OCI-LY7 (cell line): Measurements from ENCODE around the gene SSBP2. TPM values are rescaled to one million over a fixed set of nuclear protein-coding genes. Genes with fewer than 3 reads are reported as not detected.
"Not testable (repeated sequence)": the region's sequence is repeated elsewhere in the genome, so short reads cannot be mapped to it uniquely, and the experiment has no call there.

Experiments
- BruUV-seq: library from RNA; stranded (reverse); fragments of 400-500 nt; replicated peaks from 2 replicates; lab custom pipeline; 2021; lab: Mats Ljungman, UMichigan
- CTCF ChIA-PET: fragments of 300-600 bp; sonication (Branson Sonifier 250); formaldehyde crosslinking; loops from one replicate; lab custom pipeline; 2022; ENCODE audit warnings: antibody characterized with exemption; ENCODE audit not compliant: unreplicated experiment; lab: Charles Lee
- POLR2A ChIA-PET: fragments of 300-600 bp; sonication (Branson Sonifier 250); formaldehyde crosslinking; loops from one replicate; lab custom pipeline; 2022; ENCODE audit warnings: antibody characterized with exemption; lab: Charles Lee
- DNase-seq: peaks from one replicate; pipeline ENCODE4 v3.0.0-alpha.2; 2015; ENCODE audit warnings: low spot score
- H2AFZ ChIP-seq: fragments of 200-600 bp; sonication (generic), shearing (Covaris generic); 2 replicates; pipeline ENCODE4 v1.6.1; 2014; ENCODE audit warnings: mild to moderate bottlenecking, antibody characterized with exemption, low read length, moderate library complexity
- H3K27ac ChIP-seq: fragments of 200-600 bp; sonication (generic); 2 replicates; pipeline ENCODE4 v1.5.1; 2014; ENCODE audit warnings: mixed run types, low read depth, mild to moderate bottlenecking, moderate library complexity, low read length, inconsistent platforms; ENCODE audit not compliant: poor library complexity, severe bottlenecking
- H3K36me3 ChIP-seq: fragments of 200-600 bp; sonication (generic); 2 replicates; pipeline ENCODE4 v1.6.1; 2014; ENCODE audit warnings: mild to moderate bottlenecking, antibody characterized with exemption, low read length, moderate library complexity, mixed read lengths; ENCODE audit not compliant: insufficient read depth
- H3K4me1 ChIP-seq: fragments of 200-600 bp; sonication (generic); 2 replicates; pipeline ENCODE4 v1.5.1; 2014; ENCODE audit warnings: mild to moderate bottlenecking, low read length; ENCODE audit not compliant: insufficient read depth, poor library complexity, severe bottlenecking
- H3K4me2 ChIP-seq: fragments of 200-600 bp; sonication (generic); 2 replicates; pipeline ENCODE4 v1.6.1; 2014; ENCODE audit warnings: mild to moderate bottlenecking, low read length
- H3K4me3 ChIP-seq: fragments of 200-600 bp; sonication (generic); 2 replicates; pipeline ENCODE4 v1.5.1; 2014; ENCODE audit warnings: mild to moderate bottlenecking, low read depth, low read length; ENCODE audit not compliant: poor library complexity, severe bottlenecking
- H3K79me2 ChIP-seq: fragments of 200-600 bp; sonication (generic); 2 replicates; pipeline ENCODE4 v1.6.1; 2016; ENCODE audit warnings: low read depth, mild to moderate bottlenecking, low read length, moderate library complexity, mixed read lengths; ENCODE audit not compliant: insufficient read depth
- H3K9me2 ChIP-seq: fragments of 200-600 bp; sonication (generic); 2 replicates; pipeline ENCODE4 v1.6.1; 2016; ENCODE audit warnings: mild to moderate bottlenecking, low read length, mixed read lengths; ENCODE audit not compliant: insufficient read depth
- H3K9me3 ChIP-seq: fragments of 200-600 bp; sonication (generic); 2 replicates; pipeline ENCODE4 v1.6.1; 2014; ENCODE audit warnings: mild to moderate bottlenecking, mixed run types, low read length, mixed read lengths
- H4K20me1 ChIP-seq: fragments of 200-600 bp; sonication (generic); 2 replicates; pipeline ENCODE4 v1.6.1; 2014; ENCODE audit warnings: mild to moderate bottlenecking, antibody characterized with exemption, low read length, moderate library complexity, mixed read lengths; ENCODE audit not compliant: insufficient read depth
- EZH2phosphoT487 ChIP-seq: fragments of 200-600 bp; sonication (generic); IDR thresholded peaks from 2 replicates; pipeline ENCODE4 v1.6.1; 2018; ENCODE audit warnings: low read depth, borderline replicate concordance, mild to moderate bottlenecking, mixed run types, antibody characterized with exemption, low read length, moderate library complexity, mixed read lengths
- intact Hi-C: fragments of 100-400 bp; cut with micrococcal nuclease; formaldehyde crosslinking; loops from one replicate; pipeline ENCODE4 v1.10.0; 2022; ENCODE audit not compliant: unreplicated experiment
- total RNA-seq, 2 experiments: library from RNA; depleted of rRNA in 1 of 2; stranded (reverse); fragments of >200 nt in 1 of 2; shearing (Covaris generic) in 1 of 2; gene quantifications; 2 replicates each; pipeline ENCODE4 v1.2.3, GENCODE V29; 2014 to 2022
- TF ChIP-seq, protein P1 (sequence below): fragments of 200-600 bp; sonication (generic); conservative IDR thresholded peaks from 2 replicates; pipeline ENCODE4 v1.5.1; 2014; ENCODE audit warnings: mild to moderate bottlenecking, antibody characterized with exemption, low read length, moderate library complexity, mixed read lengths

SSBP2 gene
- total RNA-seq, 2 experiments from 2014 or later: 140 to 172 TPM

DNA sequence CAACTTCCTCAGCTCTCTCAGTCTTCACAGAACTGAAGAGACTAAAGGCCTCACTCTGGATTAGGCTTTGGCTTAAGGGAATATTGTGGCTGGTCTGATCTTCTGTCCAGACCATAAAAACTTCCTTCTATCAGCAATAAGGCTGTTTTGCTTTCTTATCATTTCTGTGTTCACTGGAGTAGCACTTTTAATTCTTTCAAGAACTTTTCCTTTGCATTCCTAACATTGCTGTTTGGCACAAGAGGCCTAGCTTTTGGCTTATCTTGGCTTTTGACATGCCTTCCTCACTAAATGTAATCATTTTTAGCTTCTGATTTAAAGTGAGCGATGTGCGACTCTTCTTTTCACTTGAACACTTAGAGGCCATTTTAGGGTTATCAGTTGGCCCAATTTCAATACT, 268.3 kb downstream of the SSBP2 start:
- no TSS peak for BruUV-seq
- ChIA-PET CTCF (no interaction called here), POLR2A (interaction anchor here (1.5 kb wide), 1 partner anchor 11 kb away, joined by 6 read pairs; no protein-coding TSS in a partner anchor)

DNA sequence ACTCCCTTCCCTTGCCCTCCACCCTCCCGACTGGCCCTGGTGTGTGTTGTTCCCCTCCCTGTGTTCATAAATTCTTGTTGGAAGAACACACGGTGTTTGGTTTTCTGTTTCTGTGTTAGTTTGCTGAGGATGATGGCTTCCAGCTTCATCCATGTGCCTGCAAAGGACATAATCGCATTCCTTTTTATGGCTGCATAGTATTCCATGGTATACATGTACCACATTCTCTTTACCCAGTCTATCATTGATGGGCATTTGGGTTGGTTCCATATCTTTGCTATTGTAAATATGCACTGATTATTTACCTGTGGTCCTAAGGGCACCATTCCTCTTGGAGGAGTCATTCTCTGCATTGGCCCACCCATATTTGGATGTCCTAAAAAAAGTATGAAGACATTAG, 277.5 kb downstream of the SSBP2 start:
- H3K27ac ChIP-seq, H3K79me2 ChIP-seq, H3K9me2 ChIP-seq, H3K9me3 ChIP-seq, DNase-seq, BruUV-seq, H3K4me3 ChIP-seq, CTCF ChIA-PET, H4K20me1 ChIP-seq, intact Hi-C loops, H3K4me2 ChIP-seq, H3K4me1 ChIP-seq, H2AFZ ChIP-seq: not testable (repeated sequence)
- peaks cover 73% of the 10 kb centered on the region for H3K36me3 ChIP-seq
- POLR2A ChIA-PET: interaction anchor here (0.6 kb wide), 1 partner anchor 1472 kb away, joined by 3 read pairs; no protein-coding TSS in a partner anchor

More for the DNA sequence above, 268.3 kb downstream of the SSBP2 start:
- TF ChIP-seq EZH2phosphoT487: no peak
- TF ChIP-seq, protein P1, sequence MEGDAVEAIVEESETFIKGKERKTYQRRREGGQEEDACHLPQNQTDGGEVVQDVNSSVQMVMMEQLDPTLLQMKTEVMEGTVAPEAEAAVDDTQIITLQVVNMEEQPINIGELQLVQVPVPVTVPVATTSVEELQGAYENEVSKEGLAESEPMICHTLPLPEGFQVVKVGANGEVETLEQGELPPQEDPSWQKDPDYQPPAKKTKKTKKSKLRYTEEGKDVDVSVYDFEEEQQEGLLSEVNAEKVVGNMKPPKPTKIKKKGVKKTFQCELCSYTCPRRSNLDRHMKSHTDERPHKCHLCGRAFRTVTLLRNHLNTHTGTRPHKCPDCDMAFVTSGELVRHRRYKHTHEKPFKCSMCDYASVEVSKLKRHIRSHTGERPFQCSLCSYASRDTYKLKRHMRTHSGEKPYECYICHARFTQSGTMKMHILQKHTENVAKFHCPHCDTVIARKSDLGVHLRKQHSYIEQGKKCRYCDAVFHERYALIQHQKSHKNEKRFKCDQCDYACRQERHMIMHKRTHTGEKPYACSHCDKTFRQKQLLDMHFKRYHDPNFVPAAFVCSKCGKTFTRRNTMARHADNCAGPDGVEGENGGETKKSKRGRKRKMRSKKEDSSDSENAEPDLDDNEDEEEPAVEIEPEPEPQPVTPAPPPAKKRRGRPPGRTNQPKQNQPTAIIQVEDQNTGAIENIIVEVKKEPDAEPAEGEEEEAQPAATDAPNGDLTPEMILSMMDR: no peak
- H3K79me2 ChIP-seq: no peaks in the 10 kb centered on the region
- no peak overlapping the region for H3K4me2 ChIP-seq
- H2AFZ ChIP-seq: no peak overlapping the region
- no peak overlapping the region for H3K27ac ChIP-seq
- no peaks in the 10 kb centered on the region for H3K9me3 ChIP-seq
- intact Hi-C loops: no loop called here
- no peaks in the 10 kb centered on the region for H3K4me1 ChIP-seq
- no peak for DNase-seq
- no peaks in the 10 kb centered on the region for H3K9me2 ChIP-seq
- no peaks in the 10 kb centered on the region for H4K20me1 ChIP-seq
- peaks cover 35% of the 10 kb centered on the region for H3K36me3 ChIP-seq
- H3K4me3 ChIP-seq: no peak overlapping the region

DNA sequence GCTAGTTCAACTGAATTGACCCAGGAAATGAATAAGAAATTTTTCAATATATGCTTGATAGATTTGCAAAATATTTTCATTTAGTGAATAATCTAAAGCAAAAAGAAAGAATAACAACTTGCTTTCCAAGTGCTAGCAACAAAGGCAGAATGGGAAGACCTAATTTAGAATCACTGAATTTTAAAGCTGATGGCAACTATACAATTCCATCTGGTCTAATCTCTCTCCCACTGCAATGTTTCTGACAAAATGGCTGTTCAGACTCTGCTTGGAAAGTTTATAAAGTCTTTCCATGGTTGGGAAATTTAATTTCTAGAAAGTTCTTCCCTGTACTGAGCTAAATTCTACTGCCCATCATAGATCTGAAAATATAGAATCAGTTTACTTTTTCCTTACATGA, 281.2 kb downstream of the SSBP2 start:
- Histone ChIP-seq H3K4me1 (no peaks in the 10 kb centered on the region), H3K27ac (no peak overlapping the region), H3K36me3 (peaks cover 70% of the 10 kb centered on the region), H3K9me2 (no peaks in the 10 kb centered on the region), H3K4me3 (no peak overlapping the region), H4K20me1 (no peaks in the 10 kb centered on the region), H3K9me3 (no peaks in the 10 kb centered on the region), H3K79me2 (no peaks in the 10 kb centered on the region), H3K4me2 (no peak overlapping the region), H2AFZ (no peak overlapping the region)
- intact Hi-C loops: no loop called here
- no TSS peak for BruUV-seq
- TF ChIP-seq, protein P1: no peak
- TF ChIP-seq EZH2phosphoT487: no peak
- no peak for DNase-seq
- POLR2A ChIA-PET: interaction anchor here (0.5 to 3.0 kb wide), 6 partner anchors 10 to 812 kb away, joined by 3 to 11 read pairs (median 4); no protein-coding TSS in a partner anchor
- CTCF ChIA-PET: no interaction called here
